ENCODE data around the gene NUDT12.

NUDT12 gene

GRCh38 chr5:103511554-103511885 lies 51.1 kb downstream of the NUDT12 start:
- DNase-seq (ENCODE audit: low read depth): no peak
- H3K4me1 ChIP-seq (ENCODE audit: control insufficient read depth, insufficient read depth, low read length): peaks cover 19% of the 10 kb centered on the region
- H3K9ac ChIP-seq (ENCODE audit: low read length): no peak overlapping the region
- no peaks in the 10 kb centered on the region for H3K27me3 ChIP-seq (replicated peaks; ENCODE audit: control insufficient read depth, insufficient read depth, low read length)
- H3K36me3 ChIP-seq (ENCODE audit: control insufficient read depth, insufficient read depth, low read length, severe bottlenecking): no peaks in the 10 kb centered on the region
- peaks cover 7% of the 10 kb centered on the region for H3K9me3 ChIP-seq (ENCODE audit: control insufficient read depth, low read length)
- H3K4me3 ChIP-seq (ENCODE audit: low read length): no peak overlapping the region

- Histone ChIP-seq H3K4me3 (ENCODE audit: low read length) (no peak overlapping the region), H3K9ac (ENCODE audit: low read length) (no peak overlapping the region), H3K9me3 (ENCODE audit: control insufficient read depth, low read length) (peaks cover 7% of the 10 kb centered on the region), H3K36me3 (ENCODE audit: control insufficient read depth, insufficient read depth, low read length, severe bottlenecking) (no peaks in the 10 kb centered on the region), H3K27me3 (replicated peaks; ENCODE audit: control insufficient read depth, insufficient read depth, low read length) (no peaks in the 10 kb centered on the region), H3K4me1 (ENCODE audit: control insufficient read depth, insufficient read depth, low read length) (peaks cover 22% of the 10 kb centered on the region)
- DNase-seq (ENCODE audit: low read depth): peak; percentile 66
Observed at GRCh38 chr5:103510851-103511553, 51.6 kb downstream of the NUDT12 start.

GRCh38 chr5:103505581-103506305 lies 56.8 kb downstream of the NUDT12 start:
- no peaks in the 10 kb centered on the region for H3K36me3 ChIP-seq (ENCODE audit: control insufficient read depth, insufficient read depth, low read length, severe bottlenecking)
- DNase-seq (ENCODE audit: low read depth): peak; percentile 95
- H3K9me3 ChIP-seq (ENCODE audit: control insufficient read depth, low read length): peaks cover 7% of the 10 kb centered on the region
- peak overlapping the region; percentile 34 for H3K4me3 ChIP-seq (ENCODE audit: low read length)
- no peak overlapping the region for H3K9ac ChIP-seq (ENCODE audit: low read length)
- peaks cover 18% of the 10 kb centered on the region for H3K4me1 ChIP-seq (ENCODE audit: control insufficient read depth, insufficient read depth, low read length)
- no peaks in the 10 kb centered on the region for H3K27me3 ChIP-seq (replicated peaks; ENCODE audit: control insufficient read depth, insufficient read depth, low read length)

GRCh38 chr5:103503066-103503465 lies 59.5 kb downstream of the NUDT12 start:
- Histone ChIP-seq H3K4me3 (ENCODE audit: low read length) (no peak overlapping the region), H3K36me3 (ENCODE audit: control insufficient read depth, insufficient read depth, low read length, severe bottlenecking) (no peaks in the 10 kb centered on the region), H3K27me3 (replicated peaks; ENCODE audit: control insufficient read depth, insufficient read depth, low read length) (no peaks in the 10 kb centered on the region), H3K9ac (ENCODE audit: low read length) (no peak overlapping the region), H3K9me3 (ENCODE audit: control insufficient read depth, low read length) (peaks cover 7% of the 10 kb centered on the region), H3K4me1 (ENCODE audit: control insufficient read depth, insufficient read depth, low read length) (peaks cover 18% of the 10 kb centered on the region)
- DNase-seq (ENCODE audit: low read depth): peak; percentile 22

- Histone ChIP-seq H3K9me3 (ENCODE audit: control insufficient read depth, low read length) (peaks cover 7% of the 10 kb centered on the region), H3K9ac (ENCODE audit: low read length) (no peak overlapping the region), H3K4me3 (ENCODE audit: low read length) (no peak overlapping the region), H3K27me3 (replicated peaks; ENCODE audit: control insufficient read depth, insufficient read depth, low read length) (no peaks in the 10 kb centered on the region), H3K4me1 (ENCODE audit: control insufficient read depth, insufficient read depth, low read length) (peaks cover 18% of the 10 kb centered on the region), H3K36me3 (ENCODE audit: control insufficient read depth, insufficient read depth, low read length, severe bottlenecking) (no peaks in the 10 kb centered on the region)
- DNase-seq (ENCODE audit: low read depth): peak; percentile 58
Observed at GRCh38 chr5:103502662-103503061, 59.9 kb downstream of the NUDT12 start.
